Fibroblast of gingiva (primary cell): ENCODE measurements around the gene NFIB.

ENCODE experiments used
- DNase-seq: peaks from one replicate; pipeline ENCODE4 v3.0.0-alpha.2; 2011; ENCODE audit warnings: low read depth

Gene NFIB

GRCh38 chr9:14304259-14304658, 9.7 kb downstream of the NFIB start:
- DNase-seq, result no peak

DNA sequence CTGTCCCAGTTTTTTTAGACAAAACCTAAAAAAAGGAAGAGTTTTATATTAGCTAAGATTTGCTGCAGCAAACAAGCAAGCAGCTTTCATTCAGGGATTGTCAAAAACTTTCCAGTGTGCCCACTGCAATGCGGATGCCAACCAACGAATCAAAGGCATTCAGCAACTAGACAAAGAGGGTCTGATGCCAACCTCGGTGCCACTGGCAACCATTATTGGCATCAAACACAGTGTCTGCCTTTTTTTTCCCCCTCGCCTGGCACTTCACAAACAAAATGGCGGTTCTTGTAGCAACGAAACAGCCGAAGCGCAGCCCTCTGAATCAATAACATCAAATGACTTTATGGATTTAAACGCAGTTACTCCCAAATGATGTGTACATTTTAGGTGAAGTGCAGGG, 10.4 kb downstream of the NFIB start:
- DNase-seq, result no peak

GRCh38 chr9:14303100-14303499, 10.8 kb downstream of the NFIB start:
- no peak for DNase-seq

GRCh38 chr9:14302405-14302804, 11.5 kb downstream of the NFIB start:
- DNase-seq, result no peak

GRCh38 chr9:14301583-14302021, 12.3 kb downstream of the NFIB start:
- no peak for DNase-seq

- no peak for DNase-seq
Observed at GRCh38 chr9:14301006-14301405, 12.9 kb downstream of the NFIB start.

GRCh38 chr9:14300588-14300987, 13.4 kb downstream of the NFIB start:
- no peak for DNase-seq

DNA sequence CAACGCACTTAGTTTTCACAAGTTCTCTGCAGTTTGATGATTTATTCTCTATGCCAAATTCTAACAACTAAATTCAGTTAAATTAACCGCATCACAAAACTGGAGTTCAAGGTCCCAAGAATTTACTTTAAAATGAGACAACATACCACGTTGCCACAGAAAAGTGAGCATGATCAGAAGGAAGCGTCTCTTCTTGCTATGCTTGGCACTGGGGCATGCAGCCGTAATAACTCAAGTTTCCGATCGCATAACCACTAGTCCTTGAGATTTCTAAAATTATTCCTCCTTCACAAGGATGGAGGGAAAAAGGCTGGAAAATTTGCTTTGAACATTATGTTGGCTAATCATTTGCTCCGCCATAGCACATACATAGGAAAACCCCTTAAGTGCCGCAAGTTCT, 13.9 kb downstream of the NFIB start:
- DNase-seq, result no peak

DNA sequence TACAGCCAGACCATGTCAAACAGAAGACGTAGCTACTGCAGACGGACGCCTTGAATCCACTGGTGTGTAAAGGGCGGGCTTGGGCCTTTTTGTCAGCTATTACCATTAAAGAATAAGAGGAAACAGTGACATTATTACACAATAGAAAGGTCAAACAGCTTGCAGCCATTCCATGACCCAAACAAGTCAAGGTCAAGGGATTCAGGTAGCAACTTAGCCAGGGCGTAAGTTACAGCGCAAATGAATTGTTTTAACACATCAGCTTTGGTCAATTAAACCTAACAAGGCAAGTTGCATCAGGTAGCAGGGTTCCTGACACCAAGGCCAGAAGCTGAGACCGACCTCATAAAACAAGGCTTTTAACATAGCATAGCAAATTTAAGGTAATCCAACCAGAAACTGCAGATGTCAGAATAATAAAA, 15.3 kb downstream of the NFIB start:
- DNase-seq, result no peak

DNA sequence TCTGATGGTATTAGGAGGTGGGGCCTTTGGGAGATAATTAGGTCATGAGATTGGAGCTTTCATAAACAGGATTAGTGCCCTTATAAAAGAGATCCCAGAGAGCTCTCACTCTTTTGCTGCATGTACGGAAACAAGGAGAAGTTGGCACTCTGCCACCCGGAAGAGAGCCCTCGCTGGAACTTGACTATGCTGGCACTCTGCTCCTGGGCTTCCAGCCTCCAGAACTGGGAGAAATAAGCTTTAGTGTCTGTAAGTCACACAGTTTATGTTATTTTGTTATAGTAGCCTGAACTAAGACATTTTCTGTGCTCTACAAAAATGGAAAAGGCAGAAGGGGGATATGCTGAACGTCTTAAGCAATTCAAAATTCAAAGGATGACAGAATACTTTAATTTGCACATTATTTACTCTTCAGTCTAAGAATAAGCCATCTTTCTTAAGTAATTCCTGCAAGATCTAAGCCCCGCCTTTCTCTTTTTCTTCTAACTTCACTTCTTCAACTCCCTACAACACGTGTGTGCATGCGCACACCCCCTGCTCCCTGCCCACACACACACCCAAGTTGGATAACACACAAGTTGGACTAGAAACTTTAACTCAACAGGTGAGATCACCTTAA, 17.3 kb downstream of the NFIB start:
- no peak for DNase-seq

DNA sequence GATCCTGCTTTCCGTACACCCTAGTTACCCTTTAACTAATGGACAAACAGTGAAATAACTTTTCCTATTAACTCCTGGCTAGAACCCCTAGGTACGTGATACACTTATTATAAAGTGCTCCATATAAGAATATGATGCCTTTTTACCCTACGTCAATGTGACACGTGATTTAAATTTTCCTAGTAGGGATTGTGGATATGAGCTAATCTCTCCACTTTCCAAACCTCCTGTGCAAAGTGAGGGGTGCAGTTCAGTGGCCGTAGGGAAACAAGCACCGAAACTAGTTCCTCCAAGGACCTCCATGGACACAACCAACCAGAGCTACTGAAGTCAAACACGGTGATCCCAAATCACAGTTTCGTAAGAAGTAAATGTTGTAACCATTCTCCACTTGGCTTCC, 19.3 kb downstream of the NFIB start:
- no peak for DNase-seq

DNA sequence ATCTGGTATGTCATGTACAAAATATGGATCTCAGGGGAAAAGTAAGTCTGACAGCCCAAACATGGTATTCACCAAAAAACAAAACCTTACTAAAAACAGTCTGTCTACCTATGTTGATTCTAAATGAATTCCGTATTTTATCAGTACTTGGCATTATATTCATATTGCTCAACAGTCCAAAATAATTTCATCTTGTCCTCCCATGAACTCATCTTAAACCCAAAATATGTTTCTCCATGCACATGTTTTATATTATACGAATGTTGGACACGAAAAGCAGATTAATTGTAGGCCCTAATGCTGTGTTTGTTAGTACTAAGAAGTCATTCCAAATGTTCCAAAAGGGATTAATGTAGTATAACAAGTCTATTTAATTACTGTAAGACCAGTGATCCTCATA, 20.1 kb downstream of the NFIB start:
- DNase-seq, result peak; percentile 50

GRCh38 chr9:14292181-14292739, 21.7 kb downstream of the NFIB start:
- DNase-seq, result no peak

GRCh38 chr9:14289916-14290315, 24.0 kb downstream of the NFIB start:
- DNase-seq, result no peak

- DNase-seq, result no peak
Observed at GRCh38 chr9:14288433-14288832, 25.5 kb downstream of the NFIB start.

- DNase-seq, result no peak
Observed at GRCh38 chr9:14286121-14286520, 27.8 kb downstream of the NFIB start.

DNA sequence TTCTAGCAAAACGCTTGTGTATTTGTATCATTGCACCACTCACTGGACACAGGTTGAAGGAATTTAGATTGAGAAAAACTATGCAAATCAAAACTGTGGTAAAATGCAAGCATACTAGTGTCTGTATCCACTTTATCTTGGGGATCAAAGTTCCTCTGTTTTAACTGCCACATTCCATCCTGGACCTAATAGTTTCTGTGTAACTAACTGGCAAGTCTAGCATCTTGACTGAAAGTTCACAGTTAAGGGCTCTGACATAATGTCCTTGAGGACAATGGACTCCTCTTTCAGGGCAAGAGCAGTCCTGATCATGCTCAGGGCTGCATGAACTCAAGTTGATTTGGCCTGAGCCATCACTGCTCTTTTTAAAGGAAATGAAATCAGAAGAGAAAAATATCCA, 30.7 kb downstream of the NFIB start:
- no peak for DNase-seq

DNA sequence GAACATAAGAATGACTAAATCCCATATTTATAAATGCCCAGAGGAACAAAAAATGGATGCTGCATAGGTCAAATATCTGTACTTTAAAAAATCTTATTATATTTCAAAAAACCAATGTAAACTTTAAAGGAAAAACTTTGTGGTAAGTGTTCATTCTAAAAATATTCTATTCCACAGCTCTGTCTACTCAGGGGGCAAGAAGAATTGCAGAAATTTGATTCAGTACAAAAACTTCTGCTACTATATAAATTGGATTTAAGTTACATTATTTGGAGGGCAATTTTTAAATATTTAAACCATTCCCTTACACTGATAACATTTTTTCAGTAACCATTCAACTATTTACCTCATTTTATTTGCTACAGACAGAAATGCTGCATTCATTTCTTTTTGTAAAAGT, 32.1 kb downstream of the NFIB start:
- DNase-seq, result no peak

GRCh38 chr9:14281136-14281795, 32.7 kb downstream of the NFIB start:
- no peak for DNase-seq

DNA sequence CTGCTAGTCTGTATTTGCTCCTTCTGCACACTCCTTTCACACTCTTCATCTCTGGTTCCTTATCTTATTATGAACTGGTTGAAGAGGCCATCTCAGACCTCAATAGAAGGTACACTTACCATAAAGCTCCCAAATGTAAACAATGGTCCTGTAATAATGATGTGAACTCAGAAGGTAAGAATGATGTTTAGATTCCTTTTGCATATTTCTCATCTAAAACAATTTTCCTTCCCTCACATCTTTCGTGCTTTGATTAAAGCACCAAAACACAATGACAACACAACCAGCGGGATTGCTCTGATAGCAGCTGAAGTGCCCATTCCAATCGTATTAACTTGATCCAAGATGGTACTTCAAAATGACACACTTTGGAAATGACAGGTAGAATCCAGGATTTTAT, 34.3 kb downstream of the NFIB start:
- DNase-seq, result no peak

GRCh38 chr9:14278291-14278721, 35.6 kb downstream of the NFIB start:
- DNase-seq, result peak; percentile 34

- no peak for DNase-seq
Observed at GRCh38 chr9:14277761-14278160, 36.2 kb downstream of the NFIB start.

- peak; percentile 69 for DNase-seq
Observed at GRCh38 chr9:14277244-14277643, 36.7 kb downstream of the NFIB start.

DNA sequence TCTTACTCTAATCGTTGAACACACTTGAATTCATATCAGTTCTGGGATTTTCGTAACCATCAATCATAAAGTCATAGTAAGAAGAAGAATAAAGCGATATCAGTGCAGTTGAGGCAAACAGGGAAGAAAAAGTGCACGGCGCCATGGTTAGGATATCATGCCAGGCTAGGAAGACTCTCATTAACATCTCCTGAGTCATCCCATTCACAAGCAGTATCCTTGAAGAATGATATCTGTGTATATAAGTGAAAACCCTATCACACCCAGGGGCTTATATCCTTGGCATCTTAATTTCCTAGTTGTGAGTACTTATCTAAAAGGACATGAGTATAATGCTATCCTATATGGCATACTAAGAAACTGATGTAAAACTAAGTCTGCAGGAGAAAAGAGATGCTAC, 38.6 kb downstream of the NFIB start:
- no peak for DNase-seq
